ELR (cell line): Measurements from ENCODE around the gene GJB2.

Experiments used
- DNase-seq: peaks from one replicate; pipeline ENCODE4 v3.0.0-alpha.2; 2015; ENCODE audit warnings: low read depth

The GJB2 gene

DNA sequence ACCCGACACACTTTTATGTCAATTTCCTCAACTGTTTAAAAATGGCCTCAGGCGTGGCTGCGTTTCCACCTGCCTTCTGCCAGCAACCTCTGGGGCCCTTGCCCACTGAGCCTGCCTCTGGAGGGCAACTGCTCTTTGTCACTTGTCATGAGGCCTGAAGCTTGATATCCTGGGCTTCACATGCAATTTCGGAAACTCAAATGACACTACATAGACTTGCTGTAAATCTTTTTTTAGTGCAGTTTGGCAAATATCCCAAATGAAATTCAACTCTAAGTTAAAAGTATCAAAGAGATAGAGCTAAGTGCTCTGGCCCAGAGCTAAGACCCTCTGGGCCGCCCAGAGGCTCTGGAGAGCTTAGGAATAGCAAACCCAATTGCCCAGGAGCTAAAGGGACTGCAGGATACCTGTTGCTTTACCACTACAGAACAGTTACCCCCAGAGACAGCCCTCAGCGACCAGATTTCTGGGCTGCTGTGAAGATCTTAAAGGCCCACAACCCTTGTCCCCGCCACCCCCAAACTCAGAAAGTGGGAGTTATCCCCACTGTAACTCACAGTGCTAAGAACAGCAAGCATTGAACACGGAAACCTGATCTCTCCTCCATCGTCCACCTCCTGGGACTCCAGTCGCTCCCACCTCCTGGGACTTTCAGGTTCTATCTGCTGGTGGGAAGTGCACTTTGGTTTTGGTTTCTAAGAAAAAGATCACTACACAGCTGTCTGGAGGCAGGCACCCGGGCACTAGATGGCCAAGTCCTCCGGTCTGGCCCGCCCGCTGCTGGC is 51.3 kb downstream of the GJB2 start:
- DNase-seq, result no peak

GRCh38 chr13:20140487-20140886 is 52.3 kb downstream of the GJB2 start:
- no peak for DNase-seq

DNA sequence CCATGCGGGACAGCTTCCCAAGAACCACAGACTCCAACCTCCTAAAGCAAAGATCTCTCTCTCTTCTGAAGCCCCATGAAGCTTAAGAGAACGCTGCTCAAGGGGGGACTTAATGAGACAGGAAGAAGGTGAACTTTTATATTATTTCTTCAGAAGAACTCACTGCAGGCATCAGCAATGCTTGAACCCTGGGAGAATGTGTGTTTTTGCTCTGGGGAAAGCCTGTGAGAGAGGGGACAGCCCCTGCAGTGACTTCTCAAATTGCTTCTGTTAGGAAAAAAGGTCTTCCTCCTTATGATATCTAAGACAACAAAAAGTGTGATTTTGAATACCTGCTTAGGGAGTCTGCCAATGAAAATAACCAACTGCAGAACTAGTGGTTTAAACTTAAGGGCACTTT is 54.9 kb downstream of the GJB2 start:
- no peak for DNase-seq
